GM18520 (cell line): Measurements from ENCODE around the gene HTR1B.

Source experiments
- ATAC-seq: cut with Tn5 transposase; IDR thresholded peaks from one replicate; pipeline ENCODE4 v1.9.1; 2021; ENCODE audit not compliant: unreplicated experiment

Gene HTR1B, protein sequence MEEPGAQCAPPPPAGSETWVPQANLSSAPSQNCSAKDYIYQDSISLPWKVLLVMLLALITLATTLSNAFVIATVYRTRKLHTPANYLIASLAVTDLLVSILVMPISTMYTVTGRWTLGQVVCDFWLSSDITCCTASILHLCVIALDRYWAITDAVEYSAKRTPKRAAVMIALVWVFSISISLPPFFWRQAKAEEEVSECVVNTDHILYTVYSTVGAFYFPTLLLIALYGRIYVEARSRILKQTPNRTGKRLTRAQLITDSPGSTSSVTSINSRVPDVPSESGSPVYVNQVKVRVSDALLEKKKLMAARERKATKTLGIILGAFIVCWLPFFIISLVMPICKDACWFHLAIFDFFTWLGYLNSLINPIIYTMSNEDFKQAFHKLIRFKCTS

DNA sequence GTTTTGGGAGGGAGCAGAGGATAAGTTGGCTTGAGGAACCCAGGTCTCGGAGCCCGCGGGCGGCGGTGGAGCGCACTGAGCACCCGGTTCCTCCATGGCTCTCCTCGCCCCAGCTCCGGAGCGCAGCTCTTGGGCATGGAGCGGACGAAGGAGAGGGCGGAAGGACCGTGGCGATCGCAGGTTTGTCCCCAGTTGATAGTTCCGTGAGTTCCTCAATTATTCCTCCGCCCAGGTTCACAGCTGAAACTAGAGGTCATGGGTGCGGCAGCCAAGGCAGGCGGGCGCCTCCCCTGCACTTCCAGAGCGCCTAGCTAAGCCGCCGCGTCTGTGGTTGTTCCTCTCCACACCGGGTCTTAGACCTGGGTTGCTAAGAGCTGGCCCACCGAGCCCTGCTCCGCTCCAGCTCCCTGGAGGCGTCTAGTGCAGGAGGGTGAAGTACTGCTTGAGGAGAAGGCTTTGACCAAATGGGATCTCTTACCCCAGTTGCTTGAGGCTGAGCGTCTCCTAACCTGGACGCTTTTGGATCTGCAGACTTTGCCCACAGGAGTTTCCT lies at the start of gene HTR1B:
TSS of gene HTR1B (minus strand) at position 184 of the 553 bp plus-strand sequence. CDS start at position 96, 88 bp downstream.
- no peak for ATAC-seq

DNA sequence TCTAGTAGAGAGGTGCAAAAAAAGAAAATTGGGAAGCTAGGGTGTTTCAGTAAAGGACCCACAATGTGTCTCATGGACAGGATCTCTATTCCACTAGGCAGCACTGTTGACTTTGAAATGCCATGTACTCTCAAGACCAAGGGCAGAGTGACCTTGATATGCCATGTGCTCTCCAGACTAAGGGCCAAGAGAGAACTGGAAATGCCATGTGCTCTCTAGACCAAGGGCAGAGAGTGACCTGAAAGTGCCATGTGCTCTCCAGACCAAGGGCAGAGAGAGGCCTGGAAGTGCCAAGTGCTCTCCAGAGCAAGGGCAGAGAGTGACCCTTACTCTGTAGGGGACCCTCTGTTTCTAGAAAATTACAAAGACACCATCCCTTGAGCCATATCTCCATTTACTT lies 49.3 kb upstream of the HTR1B start:
- ATAC-seq: no peak

DNA sequence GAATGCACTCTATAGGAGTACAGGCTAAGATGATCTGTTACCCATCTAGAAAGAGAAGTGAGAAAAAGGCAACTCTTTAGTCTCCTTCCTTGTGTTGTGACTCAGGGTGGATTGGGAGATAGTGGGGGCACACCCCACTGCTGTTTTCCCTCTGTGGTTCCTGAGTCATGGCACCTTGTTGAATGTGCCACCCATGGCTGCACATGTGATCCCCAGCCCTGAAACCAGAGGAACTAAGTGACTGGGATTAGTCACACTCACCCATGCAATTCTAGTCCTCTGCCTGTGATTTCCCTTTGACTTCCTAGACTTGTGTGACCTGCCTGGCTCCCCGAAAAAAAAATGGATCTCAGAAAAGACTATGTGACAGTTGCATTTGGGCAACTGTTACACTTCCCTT lies 48.6 kb upstream of the HTR1B start:
- no peak for ATAC-seq

DNA sequence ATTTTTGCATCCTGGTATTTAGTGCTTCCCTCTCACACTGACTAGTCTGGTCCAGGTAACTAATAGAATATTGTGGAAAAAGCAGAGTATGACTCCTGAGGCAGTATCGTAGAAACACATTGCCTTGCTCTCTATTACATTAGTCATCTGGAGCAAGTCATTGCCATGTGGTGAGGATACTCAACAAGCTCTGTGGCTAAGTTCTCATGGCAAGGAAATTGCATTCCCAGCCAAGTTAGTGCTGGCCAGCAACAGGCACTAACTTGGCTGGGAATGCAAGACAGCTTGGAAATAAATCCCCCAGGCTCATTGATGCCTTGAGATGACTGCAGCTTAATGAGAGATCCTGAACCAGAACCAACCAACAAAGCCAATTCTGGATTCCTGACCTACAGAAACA lies 39.7 kb upstream of the HTR1B start:
- ATAC-seq: no peak

DNA sequence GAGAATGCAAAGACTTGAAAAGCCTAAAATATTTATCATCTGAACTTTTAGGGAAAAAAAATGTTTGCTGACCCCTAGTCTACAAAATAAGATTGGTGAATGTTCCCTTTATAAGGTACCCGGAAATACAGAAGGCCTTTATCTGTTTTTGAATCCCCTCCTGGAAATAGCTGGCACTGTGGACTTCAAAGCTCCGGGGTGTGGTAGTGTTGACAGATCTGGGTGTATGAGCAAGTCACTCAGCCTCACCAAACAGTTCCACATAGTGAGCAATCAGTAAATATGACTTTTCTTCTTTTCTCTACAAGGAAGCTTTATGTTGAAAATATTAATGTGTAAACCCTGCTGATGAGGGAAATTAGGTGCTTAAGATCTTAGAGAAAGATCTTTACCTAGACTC lies 29.2 kb upstream of the HTR1B start:
- ATAC-seq: no peak

DNA sequence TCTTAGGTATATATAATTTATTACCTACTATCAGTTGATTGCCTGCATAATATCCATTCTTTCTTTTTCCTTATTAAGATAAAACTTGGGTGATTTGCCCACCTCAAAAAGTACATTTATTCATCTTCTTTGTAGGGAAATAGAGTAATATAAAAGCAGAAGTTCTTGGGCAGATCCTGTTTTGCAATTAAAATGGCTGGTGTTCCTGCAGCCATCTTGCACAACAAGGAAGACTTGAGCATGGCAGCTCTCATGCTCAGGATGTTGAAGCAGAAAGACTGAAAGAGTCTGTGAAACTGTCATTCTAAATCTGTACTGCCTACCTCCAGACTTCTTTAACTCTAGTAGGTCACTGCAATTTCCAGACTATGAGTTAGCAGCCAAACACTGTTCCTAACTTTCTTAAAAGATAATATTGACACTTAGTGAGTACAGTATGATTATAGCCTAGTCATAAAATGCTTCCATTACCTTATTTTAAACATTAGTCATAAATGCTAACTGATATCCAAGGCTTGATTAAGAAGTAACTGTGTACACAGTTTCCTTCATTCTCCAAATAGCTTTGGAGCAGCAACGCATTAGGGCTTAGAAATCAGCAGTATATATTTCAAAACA lies 24.6 kb upstream of the HTR1B start:
- ATAC-seq: no peak

DNA sequence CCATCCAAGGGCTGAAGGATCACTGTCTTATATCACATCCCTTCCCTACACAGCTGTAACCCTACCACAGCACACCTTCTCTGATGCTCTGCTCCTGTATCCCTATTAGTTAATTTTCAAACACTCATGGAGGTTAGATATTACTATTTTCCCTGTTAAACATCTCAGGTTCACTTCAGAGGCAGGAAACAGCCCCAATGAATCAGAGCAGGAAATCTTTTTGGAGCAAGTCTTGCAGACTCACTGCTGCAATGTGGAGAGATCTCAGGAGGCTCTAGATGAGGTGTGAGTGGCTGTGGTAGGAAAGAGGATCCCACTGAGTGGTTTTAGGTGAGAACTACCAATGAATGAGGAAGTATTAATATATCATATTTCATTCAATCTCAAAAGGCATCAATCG lies 19.7 kb upstream of the HTR1B start:
- no peak for ATAC-seq

DNA sequence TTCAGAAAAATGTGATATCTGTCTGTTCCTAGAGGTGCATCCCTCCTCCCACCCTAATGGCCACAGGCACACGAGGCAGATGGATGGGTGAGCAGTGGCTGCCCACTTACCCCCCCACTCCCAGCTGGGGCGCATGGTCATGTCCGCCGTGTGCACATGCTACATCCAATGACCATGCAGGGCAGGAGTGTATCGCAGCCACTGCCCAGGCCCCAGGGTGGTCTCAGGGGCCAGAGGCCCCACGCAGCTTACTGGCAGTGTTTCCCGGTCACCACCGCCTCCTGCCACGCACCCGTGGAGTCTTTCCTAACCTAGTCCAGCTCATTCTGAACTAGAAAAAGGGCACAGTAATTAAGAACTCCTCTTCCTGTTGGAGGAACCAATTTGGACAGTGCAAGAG lies 11.7 kb upstream of the HTR1B start:
- no peak for ATAC-seq

DNA sequence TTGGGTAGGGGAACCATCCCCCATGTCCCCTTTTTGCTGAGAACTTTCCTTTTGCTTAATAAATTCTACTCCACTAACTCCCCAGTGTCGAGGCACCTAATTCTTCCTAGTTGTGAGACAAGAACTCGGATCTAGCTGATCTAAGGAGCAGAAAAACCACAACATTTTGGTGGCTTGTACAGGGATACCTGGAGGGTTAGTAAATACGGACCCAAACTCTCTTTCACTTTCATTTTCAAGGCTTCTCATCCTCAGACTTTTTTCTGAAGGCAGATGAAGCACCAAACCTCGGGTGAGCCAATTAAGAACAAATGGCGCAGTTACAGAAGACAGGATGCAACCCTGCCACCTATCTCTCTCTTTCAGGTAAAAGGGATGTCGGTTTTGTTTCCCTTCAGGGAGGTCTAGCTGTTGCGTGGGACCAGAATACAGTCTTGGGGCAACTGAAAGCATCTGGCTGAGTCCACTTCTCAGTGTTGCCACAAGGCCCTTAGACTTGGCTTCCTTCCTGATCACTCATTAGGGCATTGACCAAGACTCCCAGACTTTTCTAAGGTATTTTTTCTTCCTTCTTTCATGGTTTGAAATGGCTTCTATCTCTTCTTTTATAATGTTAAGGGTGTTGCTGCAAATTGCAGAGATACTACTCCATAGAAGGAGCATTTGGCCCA lies 11.1 kb upstream of the HTR1B start:
- no peak for ATAC-seq

DNA sequence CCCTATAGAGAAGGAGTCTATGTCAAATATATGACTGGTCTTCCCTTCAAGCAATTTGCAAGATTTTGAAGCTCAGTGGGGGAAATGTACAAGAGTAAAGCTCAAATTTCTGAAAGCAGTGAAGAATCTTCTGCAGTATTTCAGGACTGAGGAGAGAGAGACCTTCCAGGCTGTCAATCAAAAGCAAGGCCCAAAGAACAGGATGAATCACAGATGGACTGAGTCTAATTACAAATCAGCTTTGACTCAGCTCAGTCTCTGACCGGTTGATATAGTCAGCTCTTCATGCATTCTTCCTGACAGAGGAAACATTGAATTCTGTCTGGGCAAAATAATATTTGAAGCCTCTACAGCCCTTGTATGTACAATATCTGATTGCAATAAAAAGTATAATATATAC lies 7.7 kb upstream of the HTR1B start:
- ATAC-seq: no peak

DNA sequence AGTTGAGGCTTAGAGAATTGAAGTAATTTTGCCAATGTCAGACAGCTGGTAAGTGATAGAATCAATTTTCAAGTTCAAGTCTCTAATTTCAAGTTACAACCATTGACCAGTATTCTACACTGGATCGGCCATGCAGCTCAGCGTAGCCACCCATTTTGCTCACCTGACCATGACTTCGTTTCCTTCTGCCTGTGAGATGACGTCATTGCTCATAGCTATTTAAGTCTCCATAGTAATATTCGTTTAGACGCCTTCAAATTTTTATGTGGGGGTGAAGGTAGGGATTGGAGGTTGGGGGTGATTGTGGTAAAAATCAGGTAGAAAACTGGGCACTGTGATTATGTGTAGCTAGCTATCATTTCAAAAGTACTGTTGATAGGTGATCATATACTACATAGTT lies 5.6 kb upstream of the HTR1B start:
- ATAC-seq: no peak

DNA sequence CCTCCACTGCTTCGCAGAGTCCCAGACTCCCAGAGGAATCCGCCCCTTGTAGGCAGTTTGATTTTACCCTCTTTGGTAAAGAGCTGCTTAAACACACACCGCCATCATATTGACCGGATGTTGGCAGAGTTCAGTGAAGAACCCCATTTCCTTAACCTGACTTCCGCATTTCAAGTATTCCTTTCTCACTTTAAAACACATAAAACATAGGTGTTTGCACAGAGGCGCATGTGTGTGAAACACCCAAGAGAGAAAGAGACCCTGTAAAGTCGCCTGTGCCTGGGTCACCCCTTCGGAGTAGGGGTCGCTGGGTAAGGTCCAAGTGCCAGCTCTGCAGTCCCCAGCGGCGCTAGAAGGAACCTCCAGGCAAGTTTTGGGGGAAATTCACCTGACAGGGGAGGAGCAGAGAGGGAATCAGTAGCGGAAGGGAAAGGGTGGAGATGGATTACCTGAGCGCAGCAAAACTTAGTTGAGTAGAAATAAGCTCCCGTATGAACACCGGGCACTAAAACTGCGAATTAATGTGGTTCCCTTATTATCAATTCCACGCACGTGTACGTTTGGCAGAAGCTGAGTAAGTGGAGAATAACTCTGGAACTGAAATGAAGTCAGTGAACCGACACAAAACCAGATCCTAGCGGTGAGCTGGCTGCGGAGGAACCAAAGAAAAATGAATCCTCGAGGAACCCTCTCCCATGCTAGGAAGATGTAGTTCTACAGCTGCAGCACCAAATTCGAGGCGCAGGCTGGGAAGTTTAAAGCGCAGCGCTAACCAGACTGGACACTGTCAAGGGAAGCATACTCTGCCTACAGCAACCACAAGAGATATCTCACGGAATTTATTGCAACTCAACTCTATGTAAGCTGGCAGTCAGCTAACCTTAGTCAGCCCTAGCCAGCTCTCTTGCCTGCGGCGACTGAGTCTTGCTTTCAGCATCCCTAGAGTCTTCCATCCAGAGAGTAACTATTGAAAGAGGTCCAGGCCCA lies 3.5 kb upstream of the HTR1B start:
- peak; percentile 55 for ATAC-seq

DNA sequence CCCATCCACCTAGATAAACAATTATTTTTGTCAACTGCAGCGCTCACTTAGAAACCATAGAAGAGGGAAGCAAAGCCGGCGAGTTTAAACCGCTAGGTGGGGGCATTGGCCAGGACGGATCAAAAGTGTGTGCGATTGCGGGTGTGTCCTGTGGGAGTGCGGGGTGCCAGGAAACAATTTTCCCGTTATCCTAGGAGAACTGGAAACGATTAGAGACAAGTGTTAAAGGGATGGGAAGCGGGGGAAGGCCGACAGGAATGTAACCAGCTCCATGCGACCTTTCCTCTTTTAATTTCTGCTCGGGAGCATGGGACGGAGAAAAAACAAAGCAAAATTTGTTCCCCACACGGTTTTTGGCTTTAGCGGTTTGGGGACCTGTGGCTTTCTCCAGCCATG lies 2.8 kb upstream of the HTR1B start:
- ATAC-seq: peak; percentile 76

DNA sequence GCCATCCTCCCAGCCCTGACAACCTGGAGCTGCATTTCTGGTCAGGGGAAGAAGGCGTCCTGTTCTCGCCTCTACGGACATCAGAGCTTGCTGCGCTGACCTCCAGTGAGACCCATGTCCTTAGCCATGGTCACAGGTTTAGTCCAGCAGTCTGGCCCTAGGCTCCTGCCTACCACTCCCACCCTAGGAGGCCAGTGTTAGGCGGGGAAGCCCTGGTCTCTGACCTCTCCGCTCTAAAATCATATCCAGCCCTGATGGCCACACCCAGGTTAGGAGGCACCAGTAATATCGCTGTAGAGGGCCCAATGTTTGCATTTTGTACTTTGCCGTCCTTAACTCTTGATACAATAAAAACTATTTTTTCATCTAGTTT lies 1.2 kb upstream of the HTR1B start:
- no peak for ATAC-seq

DNA sequence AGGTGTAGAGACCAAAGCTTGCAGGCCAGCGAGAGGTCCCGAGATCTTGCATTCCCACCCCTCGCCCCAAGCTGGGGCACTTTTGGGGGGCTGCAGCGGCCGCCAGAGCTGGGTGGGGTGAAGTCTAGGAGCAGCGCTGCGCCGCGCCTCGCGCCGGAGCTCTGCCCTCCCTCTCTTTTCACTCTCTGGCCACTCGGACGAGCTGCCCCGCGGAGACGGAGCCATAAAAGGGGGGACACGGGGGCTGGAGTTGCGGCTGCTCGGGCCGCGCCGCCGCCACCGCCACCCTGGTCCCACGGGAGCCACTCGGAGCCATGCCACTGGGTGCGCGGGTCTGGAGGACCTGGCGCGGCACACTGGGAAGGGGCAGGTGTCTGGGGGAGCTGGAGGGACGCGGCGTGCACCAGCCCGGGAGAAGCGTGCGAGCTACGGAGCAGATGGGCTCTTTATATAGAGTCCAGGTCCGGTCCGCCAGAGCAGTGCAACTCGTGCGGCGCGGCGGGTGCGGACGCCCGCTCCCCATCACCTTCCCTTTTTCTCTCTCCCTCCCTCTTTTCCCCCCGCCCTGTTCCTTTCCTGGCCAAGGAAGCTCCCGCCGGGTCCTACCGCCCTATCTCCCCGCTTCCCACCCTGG lies 687 bp upstream of the HTR1B start:
- no peak for ATAC-seq

DNA sequence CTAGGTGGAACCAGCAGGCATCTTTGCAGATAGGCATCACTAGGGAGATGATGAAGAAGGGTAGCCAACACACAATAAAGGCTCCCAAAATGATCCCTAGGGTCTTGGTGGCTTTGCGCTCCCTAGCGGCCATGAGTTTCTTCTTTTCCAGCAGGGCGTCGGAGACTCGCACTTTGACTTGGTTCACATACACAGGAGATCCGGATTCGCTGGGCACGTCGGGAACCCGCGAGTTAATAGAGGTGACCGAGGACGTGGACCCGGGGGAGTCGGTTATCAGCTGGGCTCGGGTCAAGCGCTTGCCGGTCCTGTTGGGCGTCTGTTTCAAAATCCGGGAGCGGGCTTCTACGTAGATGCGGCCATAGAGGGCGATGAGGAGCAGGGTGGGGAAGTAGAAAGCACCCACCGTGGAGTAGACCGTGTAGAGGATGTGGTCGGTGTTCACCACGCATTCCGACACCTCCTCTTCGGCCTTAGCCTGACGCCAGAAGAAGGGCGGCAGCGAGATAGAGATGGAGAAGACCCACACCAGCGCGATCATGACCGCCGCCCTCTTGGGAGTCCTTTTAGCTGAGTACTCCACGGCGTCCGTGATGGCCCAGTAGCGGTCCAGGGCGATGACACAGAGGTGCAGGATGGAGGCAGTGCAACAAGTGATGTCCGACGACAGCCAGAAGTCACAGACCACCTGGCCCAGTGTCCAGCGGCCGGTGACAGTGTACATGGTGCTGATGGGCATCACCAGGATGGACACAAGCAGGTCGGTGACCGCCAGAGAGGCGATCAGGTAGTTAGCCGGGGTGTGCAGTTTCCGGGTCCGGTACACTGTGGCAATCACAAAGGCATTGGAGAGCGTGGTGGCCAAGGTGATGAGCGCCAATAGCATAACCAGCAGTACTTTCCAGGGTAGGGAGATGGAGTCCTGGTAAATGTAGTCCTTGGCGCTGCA lies 658 bp downstream of the HTR1B start:
- ATAC-seq: no peak

DNA sequence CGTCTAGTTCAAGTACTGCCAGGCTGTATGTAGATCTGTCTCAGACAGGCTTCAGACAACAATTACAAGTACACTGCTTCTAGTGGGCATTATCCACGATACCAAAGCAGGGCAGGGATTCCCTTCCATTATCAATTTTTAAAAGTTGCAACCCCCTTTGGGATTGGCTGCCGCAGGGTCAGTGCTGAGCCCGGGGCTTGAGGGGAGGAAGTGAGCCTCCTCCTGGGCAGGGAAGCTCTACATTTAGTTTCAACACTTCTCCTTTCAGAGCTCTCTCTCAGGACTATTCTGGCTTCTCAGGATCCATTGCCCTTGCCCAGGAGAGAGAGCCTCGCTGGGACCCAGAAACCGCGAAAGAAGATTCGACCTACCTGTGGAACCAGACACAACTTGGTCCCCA lies 1.5 kb downstream of the HTR1B start:
- no peak for ATAC-seq

DNA sequence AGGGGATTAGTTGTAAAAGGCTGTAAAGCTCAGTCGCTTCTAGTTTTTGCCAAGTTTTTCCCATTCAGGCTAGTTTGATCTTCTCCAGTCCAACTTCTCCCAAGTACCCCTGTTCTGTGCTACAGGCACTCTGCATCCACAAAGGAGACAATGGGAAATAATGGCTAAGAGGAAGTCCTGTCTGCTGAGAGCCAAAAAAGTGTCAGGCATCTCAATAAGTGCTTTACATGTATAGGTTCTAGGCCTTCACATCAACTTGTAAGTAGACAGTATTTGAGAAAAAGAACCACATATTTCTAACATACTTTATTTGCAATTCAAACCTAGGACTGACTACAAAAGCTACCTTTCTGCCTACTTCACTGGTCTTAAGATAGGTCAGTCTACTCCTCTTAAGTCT lies 4.9 kb downstream of the HTR1B start:
- no peak for ATAC-seq

DNA sequence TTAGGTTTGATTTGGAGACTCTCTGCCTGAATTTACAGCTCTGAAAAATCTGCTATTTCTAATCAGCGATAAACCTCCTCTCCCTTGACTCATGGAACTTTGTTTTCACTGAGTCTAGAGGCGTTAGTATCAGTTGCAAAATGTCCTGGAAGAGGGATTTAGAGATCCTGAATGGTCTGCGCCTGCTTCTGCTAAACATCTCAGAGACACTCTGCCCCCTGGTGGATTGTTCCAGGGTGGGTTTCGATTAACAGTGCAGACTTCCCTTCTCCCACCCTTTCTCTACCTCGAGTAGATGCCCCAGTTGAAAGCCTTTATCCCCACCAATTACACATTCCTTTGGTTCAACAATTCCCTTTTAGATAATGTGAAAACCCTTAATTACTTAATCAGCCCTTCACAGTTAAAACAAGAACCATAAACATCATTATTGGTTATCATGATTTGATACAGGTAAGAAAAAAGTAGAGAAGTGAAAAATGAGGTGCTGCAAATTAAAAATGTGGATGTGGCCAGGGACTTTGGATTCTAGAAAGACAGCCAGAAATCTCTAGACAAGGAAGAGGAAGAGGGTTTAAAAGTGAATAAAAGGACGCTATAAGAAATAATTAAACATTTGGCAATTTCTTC lies 5.5 kb downstream of the HTR1B start:
- no peak for ATAC-seq
